B cell (primary cell): Measurements from ENCODE around the gene NOL4L.

Experiments used
- CTCF ChIP-seq: fragments of 200-600 bp; IDR thresholded peaks from one replicate; pipeline ENCODE4 v1.8.0; 2022; ENCODE audit warnings: antibody characterized with exemption, mild to moderate bottlenecking
- EZH2 ChIP-seq: IDR thresholded peaks from 2 replicates; pipeline ENCODE4 v1.6.1; 2012; ENCODE audit warnings: borderline replicate concordance, low read depth, mild to moderate bottlenecking, moderate library complexity, low read length; ENCODE audit not compliant: insufficient read depth, poor library complexity, severe bottlenecking

DNA sequence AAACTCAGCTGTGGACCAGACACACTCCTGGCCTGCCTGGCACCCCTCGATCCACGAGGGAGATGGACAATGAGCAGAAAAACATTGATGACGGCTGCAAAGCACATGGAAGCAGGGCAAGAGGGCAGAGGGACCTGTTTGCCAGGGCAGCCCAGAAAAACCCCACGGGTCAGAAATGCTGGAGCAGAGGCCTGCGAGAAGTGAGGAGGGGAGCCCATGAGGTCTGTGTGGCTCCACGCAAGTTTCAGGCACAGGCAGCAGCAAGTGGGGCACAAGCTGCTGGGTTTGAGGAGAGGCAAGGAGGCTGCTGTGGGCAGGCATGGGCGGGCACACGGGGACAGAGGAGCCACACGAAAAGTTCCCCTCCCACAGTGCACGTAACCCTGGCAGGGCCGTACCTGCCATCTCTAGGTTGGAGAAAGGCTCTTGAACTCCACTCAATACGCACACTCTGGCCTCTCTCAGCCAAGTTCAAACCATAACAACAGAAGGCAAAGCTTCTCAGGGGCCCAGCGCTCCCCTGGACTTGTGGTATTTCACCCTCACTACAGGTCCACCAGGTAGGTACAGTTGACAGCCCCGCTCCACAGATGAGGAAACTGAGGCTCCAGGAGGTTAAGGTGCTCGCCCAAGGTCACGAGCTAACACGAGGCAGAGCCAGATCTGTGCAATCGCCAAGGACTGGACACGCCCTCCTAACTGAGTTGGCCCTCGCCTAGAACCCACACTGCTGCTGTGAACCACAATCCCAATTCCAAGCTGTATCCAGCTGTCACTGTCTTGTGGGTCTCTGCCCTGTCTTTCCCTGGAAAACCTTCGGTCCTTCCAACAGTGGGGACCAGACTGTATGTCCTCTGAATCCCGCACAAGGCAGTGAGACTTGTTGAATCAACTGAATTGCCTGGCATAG, 108.2 kb downstream of the NOL4L start:
- TF ChIP-seq CTCF (no peak), EZH2 (no peak)
